Measurements from ENCODE around the gene CCSER1. TPM values are rescaled to one million over a fixed set of nuclear protein-coding genes. Genes with fewer than 3 reads are reported as not detected.

Gene CCSER1
- total and polyA plus RNA-seq, 2 experiments from 2014 or later: 5.2 to 23.4 TPM

DNA sequence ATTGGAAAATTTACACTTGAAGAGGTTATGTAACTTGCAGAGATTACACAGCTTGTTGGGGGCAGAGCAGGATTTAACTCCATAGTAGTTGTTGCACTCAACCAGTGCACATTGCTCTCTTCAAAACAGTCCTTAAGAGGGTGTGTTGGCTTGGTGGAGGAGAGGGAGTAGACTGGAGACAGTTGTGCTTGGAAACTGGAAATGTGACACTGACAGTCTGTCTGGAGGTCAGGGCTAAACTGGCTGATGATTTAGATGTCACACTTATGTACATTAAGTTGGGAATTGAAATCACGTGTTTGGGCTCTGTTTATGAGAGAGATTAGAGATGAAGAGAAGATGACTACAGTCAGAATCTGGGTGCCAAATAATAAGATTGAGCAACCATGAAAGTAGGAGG lies 32.9 kb downstream of the CCSER1 start:
- 33% methylated on average over 1 of the region's 1 CpG for WGBS (ENCODE audit: low lambda C conversion rate, missing lambda C conversion rate)
- no peak for TF ChIP-seq EZH2phosphoT487 (IDR thresholded peaks at IDR 0.05; ENCODE audit: low read depth, severe bottlenecking, unreplicated experiment)
- TF ChIP-seq, protein P1, sequence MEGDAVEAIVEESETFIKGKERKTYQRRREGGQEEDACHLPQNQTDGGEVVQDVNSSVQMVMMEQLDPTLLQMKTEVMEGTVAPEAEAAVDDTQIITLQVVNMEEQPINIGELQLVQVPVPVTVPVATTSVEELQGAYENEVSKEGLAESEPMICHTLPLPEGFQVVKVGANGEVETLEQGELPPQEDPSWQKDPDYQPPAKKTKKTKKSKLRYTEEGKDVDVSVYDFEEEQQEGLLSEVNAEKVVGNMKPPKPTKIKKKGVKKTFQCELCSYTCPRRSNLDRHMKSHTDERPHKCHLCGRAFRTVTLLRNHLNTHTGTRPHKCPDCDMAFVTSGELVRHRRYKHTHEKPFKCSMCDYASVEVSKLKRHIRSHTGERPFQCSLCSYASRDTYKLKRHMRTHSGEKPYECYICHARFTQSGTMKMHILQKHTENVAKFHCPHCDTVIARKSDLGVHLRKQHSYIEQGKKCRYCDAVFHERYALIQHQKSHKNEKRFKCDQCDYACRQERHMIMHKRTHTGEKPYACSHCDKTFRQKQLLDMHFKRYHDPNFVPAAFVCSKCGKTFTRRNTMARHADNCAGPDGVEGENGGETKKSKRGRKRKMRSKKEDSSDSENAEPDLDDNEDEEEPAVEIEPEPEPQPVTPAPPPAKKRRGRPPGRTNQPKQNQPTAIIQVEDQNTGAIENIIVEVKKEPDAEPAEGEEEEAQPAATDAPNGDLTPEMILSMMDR (IDR thresholded peaks at IDR 0.05; ENCODE audit: poor library complexity): no peak

DNA sequence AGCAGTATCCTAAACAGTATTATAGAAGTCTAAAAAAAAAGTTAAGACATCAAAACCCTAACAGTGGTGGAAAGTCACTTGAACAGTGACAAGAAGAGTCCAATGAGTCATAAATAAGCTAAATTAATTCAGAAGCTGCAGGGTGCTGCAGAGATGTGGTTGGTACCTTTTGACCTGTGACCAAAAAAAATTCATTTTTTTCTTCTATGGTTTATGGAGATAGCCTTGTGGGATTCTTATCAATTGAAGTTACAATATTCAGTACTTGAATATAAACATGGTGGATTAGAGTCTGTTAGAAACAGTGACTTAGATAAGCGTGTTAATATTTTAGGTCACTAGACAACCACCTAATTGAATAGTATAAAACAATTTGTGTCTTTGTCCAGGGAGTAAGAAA lies 35.4 kb downstream of the CCSER1 start:
- no peak overlapping the region for H3K27ac ChIP-seq
- DNase-seq (ENCODE audit: low spot score): no peak
- no peaks in the 10 kb centered on the region for H3K9me2 ChIP-seq (replicated peaks; ENCODE audit: insufficient read depth)
- no peaks in the 10 kb centered on the region for H3K4me1 ChIP-seq (ENCODE audit: insufficient read depth)
- no peaks in the 10 kb centered on the region for H3K27me3 ChIP-seq
- H2AFZ ChIP-seq: no peak overlapping the region
- no peak overlapping the region for H3K4me3 ChIP-seq
- no peaks in the 10 kb centered on the region for H4K20me1 ChIP-seq (ENCODE audit: insufficient read depth, poor library complexity, severe bottlenecking)
- H3K79me2 ChIP-seq: no peaks in the 10 kb centered on the region
- WGBS (ENCODE audit: low lambda C conversion rate, missing lambda C conversion rate): 90% methylated on average over 1 of the region's 1 CpG
- no peaks in the 10 kb centered on the region for H3K9me3 ChIP-seq (ENCODE audit: low read depth)
- TF ChIP-seq EZH2phosphoT487 (IDR thresholded peaks at IDR 0.05; ENCODE audit: low read depth, severe bottlenecking, unreplicated experiment): no peak
- TF ChIP-seq EZH2 (IDR thresholded peaks at IDR 0.05; ENCODE audit: borderline replicate concordance): no peak
- TF ChIP-seq, protein P1 (IDR thresholded peaks at IDR 0.05; ENCODE audit: poor library complexity): no peak
- H3K36me3 ChIP-seq (replicated peaks; ENCODE audit: insufficient read depth, low read depth): no peaks in the 10 kb centered on the region
- no peak overlapping the region for H3K4me2 ChIP-seq

More for the DNA sequence above, 32.9 kb downstream of the CCSER1 start:
- no peaks in the 10 kb centered on the region for H3K4me1 ChIP-seq (ENCODE audit: insufficient read depth)
- H3K36me3 ChIP-seq (replicated peaks; ENCODE audit: insufficient read depth, low read depth): no peaks in the 10 kb centered on the region
- no peak overlapping the region for H3K4me3 ChIP-seq
- no peaks in the 10 kb centered on the region for H4K20me1 ChIP-seq (ENCODE audit: insufficient read depth, poor library complexity, severe bottlenecking)
- no peak overlapping the region for H3K27ac ChIP-seq
- H3K9me2 ChIP-seq (replicated peaks; ENCODE audit: insufficient read depth): no peaks in the 10 kb centered on the region
- no peaks in the 10 kb centered on the region for H3K79me2 ChIP-seq
- no peak for DNase-seq (ENCODE audit: low spot score)
- no peak overlapping the region for H2AFZ ChIP-seq
- H3K27me3 ChIP-seq: no peaks in the 10 kb centered on the region
- no peak overlapping the region for H3K4me2 ChIP-seq
- H3K9me3 ChIP-seq (ENCODE audit: low read depth): no peaks in the 10 kb centered on the region

DNA sequence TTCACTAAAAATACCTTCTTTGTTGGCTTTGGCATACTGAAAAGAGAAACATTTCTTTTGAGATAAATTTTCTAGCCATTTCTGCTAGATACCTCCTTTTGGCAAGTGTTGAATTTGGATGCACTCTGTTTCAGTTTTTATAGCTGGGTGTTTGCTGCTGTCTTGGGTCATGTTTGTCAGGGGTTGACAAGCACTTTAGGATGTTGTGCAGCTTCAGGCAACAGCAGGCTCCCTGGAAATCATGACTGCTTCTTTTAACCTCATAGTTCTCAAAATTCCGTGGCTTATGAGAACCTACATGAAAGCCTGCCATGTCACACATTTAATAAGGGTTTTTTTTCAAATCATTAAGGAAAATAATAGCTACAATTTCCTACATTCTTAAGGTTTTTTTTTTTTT lies 36.7 kb downstream of the CCSER1 start:
- no peaks in the 10 kb centered on the region for H3K4me1 ChIP-seq (ENCODE audit: insufficient read depth)
- no peak overlapping the region for H2AFZ ChIP-seq
- H3K4me2 ChIP-seq: no peak overlapping the region
- H3K9me3 ChIP-seq (ENCODE audit: low read depth): no peaks in the 10 kb centered on the region
- H4K20me1 ChIP-seq (ENCODE audit: insufficient read depth, poor library complexity, severe bottlenecking): no peaks in the 10 kb centered on the region
- no peak for TF ChIP-seq EZH2 (IDR thresholded peaks at IDR 0.05; ENCODE audit: borderline replicate concordance)
- TF ChIP-seq EZH2phosphoT487 (IDR thresholded peaks at IDR 0.05; ENCODE audit: low read depth, severe bottlenecking, unreplicated experiment): no peak
- TF ChIP-seq, protein P1 (IDR thresholded peaks at IDR 0.05; ENCODE audit: poor library complexity): no peak
- WGBS (ENCODE audit: low lambda C conversion rate, missing lambda C conversion rate): 56% methylated on average over 1 of the region's 1 CpG
- no peak overlapping the region for H3K27ac ChIP-seq
- H3K36me3 ChIP-seq (replicated peaks; ENCODE audit: insufficient read depth, low read depth): no peaks in the 10 kb centered on the region
- no peak overlapping the region for H3K4me3 ChIP-seq
- H3K27me3 ChIP-seq: no peaks in the 10 kb centered on the region
- no peak for DNase-seq (ENCODE audit: low spot score)
- H3K9me2 ChIP-seq (replicated peaks; ENCODE audit: insufficient read depth): no peaks in the 10 kb centered on the region
- H3K79me2 ChIP-seq: no peaks in the 10 kb centered on the region

DNA sequence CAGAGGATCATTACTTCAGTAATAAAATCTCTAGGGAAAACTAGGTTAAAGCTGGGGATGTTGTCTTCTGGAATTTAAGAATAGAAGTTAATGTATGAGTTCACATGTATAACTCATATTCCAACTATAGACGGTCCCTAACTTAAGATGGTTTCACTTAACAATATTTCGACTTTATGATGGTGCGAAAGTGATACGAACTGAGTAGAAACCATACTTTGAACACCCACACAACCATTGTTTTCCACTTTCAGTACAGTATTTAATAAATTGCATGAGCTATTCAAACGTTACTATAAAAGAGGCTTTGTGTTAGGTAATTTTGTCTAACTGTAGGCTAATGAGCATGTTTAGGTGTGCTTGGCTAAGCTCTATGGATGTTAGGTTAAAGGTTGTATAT lies 38.7 kb downstream of the CCSER1 start:
- Histone ChIP-seq H3K4me3 (no peak overlapping the region), H3K79me2 (peaks cover 4% of the 10 kb centered on the region), H3K4me1 (ENCODE audit: insufficient read depth) (no peaks in the 10 kb centered on the region), H3K36me3 (replicated peaks; ENCODE audit: insufficient read depth, low read depth) (no peaks in the 10 kb centered on the region), H3K27me3 (no peaks in the 10 kb centered on the region), H3K9me2 (replicated peaks; ENCODE audit: insufficient read depth) (no peaks in the 10 kb centered on the region), H3K4me2 (no peak overlapping the region), H4K20me1 (ENCODE audit: insufficient read depth, poor library complexity, severe bottlenecking) (no peaks in the 10 kb centered on the region), H2AFZ (no peak overlapping the region), H3K9me3 (ENCODE audit: low read depth) (no peaks in the 10 kb centered on the region), H3K27ac (no peak overlapping the region)
- no peak for TF ChIP-seq EZH2phosphoT487 (IDR thresholded peaks at IDR 0.05; ENCODE audit: low read depth, severe bottlenecking, unreplicated experiment)
- TF ChIP-seq, protein P1 (IDR thresholded peaks at IDR 0.05; ENCODE audit: poor library complexity): no peak
- TF ChIP-seq EZH2 (IDR thresholded peaks at IDR 0.05; ENCODE audit: borderline replicate concordance): no peak
- 93% methylated on average over 5 of the region's 5 CpGs for WGBS (ENCODE audit: low lambda C conversion rate, missing lambda C conversion rate)
- no peak for DNase-seq (ENCODE audit: low spot score)

All from hepatocyte (in vitro differentiated cells).